GM10847 (cell line): Measurements from ENCODE around the gene SYS1.

ENCODE experiments used
- POLR2A ChIP-seq: IDR thresholded peaks from 2 replicates; pipeline ENCODE4 v1.6.1; 2011; ENCODE audit not compliant: insufficient read length; ENCODE audit errors: extremely low read depth

SYS1 gene

DNA sequence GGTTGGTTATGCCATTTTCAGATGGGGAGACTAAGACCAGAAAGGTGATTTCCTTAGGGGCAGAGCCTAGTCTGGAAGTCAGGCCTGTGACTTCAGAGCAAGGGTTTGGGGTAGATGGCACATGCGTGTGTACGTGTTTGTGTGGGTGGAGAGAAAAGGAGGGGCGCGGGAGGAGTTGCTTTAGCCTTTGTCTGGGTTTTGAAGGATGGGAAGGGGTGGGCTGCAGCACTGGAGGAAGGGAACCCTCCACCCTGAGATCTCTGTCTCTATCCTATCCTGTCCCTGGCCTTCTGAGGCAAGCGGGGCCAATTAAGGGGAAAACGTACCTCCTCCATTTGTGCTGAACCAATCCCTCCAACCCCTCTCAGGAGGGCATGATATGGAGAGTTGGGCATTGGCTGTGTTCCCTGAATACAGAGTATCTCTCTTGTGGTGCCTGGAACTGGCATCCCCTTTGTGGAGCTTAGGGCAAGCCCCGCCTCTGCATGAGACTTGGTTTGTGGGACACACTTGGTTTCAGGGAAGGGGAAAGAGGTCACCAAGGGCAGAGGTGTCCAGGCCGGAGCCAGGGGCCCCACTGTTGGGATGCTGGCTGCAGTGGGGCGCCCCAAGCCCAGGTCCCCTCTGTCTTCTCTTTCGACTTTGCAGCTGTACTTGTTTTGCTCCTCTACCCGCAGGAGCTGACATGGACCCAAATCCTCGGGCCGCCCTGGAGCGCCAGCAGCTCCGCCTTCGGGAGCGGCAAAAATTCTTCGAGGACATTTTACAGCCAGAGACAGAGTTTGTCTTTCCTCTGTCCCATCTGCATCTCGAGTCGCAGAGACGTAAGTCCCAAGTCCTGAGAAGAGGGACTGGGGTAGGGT is 45.1 kb downstream of the SYS1 start, which contains the start of gene DBNDD2:
Gene DBNDD2 (plus strand): TSS at position 507 of the 863 bp plus-strand sequence. CDS start 179 bp downstream, at position 686.
- no peak for TF ChIP-seq POLR2A

DNA sequence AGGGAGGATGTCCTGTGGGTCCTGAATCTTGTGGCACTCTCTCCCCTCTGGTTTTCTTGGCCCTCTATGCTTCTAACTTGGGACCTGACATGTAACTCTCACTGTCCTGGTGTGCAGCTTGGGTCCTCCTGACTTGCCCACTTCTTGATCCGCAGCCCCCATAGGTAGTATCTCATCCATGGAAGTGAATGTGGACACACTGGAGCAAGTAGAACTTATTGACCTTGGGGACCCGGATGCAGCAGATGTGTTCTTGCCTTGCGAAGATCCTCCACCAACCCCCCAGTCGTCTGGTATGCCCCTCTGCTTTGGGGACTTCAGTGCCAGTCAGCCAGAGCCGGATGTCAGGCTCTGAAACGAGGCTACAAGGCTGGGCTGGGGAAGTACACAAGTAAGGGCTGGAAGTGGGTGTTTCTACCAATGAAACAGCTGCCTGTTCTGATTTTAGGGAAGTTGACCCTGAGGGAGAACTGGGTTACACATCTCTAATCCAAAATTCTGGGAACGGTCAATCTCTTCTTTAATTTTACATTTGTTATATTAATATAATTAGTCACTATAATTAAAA is 45.8 kb downstream of the SYS1 start:
- no peak for TF ChIP-seq POLR2A

DNA sequence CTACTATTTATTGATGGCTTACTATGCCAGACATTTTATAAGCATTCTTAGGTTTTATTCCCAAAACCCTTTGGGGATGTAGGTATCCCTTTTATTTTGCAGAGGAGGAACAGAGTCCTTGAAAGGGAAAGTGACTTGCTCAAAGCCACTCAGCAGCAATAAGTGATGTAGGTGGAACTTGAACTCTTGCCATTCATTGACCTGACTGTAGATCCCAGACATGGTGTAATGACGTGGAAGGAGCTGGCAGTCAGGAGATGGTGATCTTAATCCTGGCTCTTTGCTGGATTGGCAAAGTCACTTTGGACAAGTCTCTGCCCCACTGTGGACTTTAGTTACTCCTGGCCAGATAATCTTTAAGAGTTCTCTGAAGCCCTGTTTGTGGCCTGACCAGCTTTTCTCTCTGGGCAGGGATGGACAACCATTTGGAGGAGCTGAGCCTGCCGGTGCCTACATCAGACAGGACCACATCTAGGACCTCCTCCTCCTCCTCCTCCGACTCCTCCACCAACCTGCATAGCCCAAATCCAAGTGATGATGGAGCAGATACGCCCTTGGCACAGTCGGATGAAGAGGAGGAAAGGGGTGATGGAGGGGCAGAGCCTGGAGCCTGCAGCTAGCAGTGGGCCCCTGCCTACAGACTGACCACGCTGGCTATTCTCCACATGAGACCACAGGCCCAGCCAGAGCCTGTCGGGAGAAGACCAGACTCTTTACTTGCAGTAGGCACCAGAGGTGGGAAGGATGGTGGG is 46.7 kb downstream of the SYS1 start:
- TF ChIP-seq POLR2A = no peak

DNA sequence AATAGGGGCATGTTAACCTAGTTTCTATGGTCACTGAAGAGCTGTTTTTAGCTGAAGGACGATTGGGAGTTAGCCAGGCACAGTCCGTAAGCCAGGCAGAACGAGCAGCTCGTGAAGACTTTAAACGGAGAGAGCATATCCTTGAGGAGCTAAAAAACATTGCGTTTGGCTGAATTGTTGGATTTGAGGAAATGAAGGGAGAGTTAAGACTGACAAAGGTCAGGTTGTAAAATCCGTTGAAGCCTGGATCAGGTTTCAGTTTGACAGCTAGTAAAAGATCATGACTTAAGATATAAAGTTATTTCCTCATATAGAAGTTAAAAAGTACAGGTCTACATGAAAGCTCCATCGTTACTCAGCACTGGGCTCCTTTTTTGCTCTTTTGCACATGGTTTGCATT is 47.9 kb downstream of the SYS1 start:
- no peak for TF ChIP-seq POLR2A

DNA sequence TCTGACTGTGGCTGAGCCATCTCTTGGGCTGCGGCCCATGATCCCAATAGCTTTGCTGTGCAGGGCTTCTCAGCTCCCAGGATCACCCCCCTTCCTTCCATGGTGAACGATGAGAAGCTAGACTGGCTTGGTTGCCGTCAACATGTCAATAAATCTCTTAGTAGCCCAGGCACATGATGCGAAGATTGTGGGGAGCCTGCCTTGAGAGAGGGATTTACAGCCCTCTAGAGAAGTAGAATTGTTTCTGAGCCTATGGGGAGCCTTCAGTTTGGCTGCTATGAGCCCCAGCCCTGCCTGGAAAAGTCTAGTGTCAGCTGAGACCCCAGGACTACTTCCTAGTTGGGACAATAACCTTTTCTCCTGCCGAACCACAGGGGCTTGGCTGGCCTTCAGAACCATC is 49.7 kb downstream of the SYS1 start:
- no peak for TF ChIP-seq POLR2A

DNA sequence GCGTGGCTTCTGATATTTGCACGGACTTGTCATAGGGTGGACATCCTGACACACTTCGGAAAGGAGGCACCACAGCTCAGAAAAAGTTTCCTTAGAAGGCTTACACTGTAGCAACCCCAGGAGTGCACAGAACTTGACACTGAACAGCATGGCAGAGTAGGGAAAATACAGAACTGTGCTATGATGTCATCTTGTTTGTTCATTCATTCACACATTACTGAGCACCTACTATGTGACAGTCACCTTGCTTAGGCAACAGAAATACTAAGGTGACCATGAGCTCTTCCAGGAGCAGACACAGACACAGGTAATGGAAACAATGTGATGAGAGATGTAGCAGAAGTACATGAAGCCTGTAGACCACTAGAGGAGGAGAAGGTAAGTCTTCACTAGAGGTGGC is 50.5 kb downstream of the SYS1 start:
- TF ChIP-seq POLR2A = no peak

DNA sequence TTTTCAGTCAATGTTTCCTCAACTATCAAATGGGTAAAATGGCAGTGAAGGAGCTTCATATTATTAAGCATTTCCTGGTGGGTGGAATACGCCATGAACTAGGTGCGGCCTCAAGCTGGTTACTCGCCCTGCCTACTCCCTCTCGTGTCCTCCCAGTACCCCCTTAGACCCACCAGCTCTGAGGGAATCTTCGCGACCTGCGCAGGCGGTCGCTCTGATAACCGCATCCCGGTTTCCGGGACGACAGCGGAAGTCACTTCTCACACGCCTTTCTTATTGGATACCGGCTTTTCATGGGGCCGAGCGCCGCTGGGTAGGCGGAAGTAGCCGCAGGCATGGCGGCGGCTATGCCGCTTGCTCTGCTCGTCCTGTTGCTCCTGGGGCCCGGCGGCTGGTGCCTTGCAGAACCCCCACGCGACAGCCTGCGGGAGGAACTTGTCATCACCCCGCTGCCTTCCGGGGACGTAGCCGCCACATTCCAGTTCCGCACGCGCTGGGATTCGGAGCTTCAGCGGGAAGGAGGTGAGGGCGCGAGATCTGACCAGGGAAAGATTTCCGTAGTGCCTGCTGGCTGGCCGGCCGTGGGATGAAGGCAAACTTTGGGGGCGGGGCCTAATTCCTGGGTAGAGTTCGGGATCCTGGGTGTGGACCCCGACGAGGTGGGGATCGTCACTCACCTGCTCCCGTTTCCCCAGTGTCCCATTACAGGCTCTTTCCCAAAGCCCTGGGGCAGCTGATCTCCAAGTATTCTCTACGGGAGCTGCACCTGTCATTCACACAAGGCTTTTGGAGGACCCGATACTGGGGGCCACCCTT is 53.1 kb downstream of the SYS1 start, which contains the start of gene PIGT:
Gene PIGT (plus strand): TSS at position 320 of the 816 bp plus-strand sequence. CDS start 16 bp downstream, at position 336.
- peak; percentile 92 for TF ChIP-seq POLR2A

DNA sequence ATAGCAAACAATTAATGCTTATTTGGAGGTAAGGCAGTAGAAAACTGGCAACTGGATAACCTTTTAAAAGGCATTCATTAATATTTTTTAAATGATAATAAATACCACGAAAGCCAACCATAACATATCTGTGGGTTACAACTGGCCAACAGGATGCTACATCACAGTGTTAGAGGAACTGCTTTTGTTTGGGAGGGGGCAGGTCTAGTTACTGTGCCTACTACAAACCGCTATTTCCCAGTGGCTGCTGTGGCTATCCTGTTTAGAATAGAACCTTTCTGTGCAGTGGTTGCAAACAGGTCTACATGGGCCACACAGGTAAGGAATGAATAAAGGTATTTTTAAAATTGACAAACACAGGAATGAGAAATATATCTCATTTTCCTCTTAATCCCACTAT is 54.0 kb downstream of the SYS1 start:
- no peak for TF ChIP-seq POLR2A
